K562 (cell line): ENCODE data around the gene PRSS22. TPM values are rescaled to one million over a fixed set of nuclear protein-coding genes. Genes with fewer than 3 reads are reported as not detected.

Experiments
- ATAC-seq: fragments of 200-7000 bp; cut with Tn5 transposase; 3 replicates; pipeline ENCODE4 v1.9.1; 2020; ENCODE audit warnings: moderate library complexity
- BruUV-seq: library from RNA; stranded (reverse); fragments of 400-500 nt; replicated peaks from 2 replicates; lab custom pipeline; 2021; lab: Mats Ljungman, UMichigan
- CTCF ChIA-PET: fragments of 300-600 bp; formaldehyde crosslinking; extraction: SDS; loops from one replicate; lab custom pipeline; 2021; ENCODE audit warnings: low intra/inter-chr PET ratio; lab: Yijun Ruan, JAX
- POLR2A ChIA-PET: fragments of 300-600, 350-650 bp; sonication (Branson Sonifier 250); formaldehyde crosslinking; extraction: SDS; loops from one replicate; lab custom pipeline; 2021; ENCODE audit warnings: antibody characterized with exemption, inconsistent platforms; lab: Yijun Ruan, JAX
- DNase-seq, 4 experiments: peaks; one replicate each; pipeline versions ENCODE4 v3.0.0 to v3.0.0-alpha.2; 2011 to 2018; ENCODE audit warnings: low spot score in 3 of 4, mixed read lengths in 3 of 4; ENCODE audit errors: extremely low read depth in 1 of 4
- FAIRE-seq: peaks from 2 replicates; lab custom pipeline; 2011; peaks lifted over from hg19 to GRCh38; lab: Jason Lieb, UNC
- H2AFZ ChIP-seq: 2 replicates; pipeline ENCODE4 v1.6.0; 2011; ENCODE audit warnings: low read depth, low read length, control low read depth, inconsistent platforms
- H3K27ac ChIP-seq: fragments of 200-600 bp; 3 replicates; pipeline ENCODE4 v1.8.0; 2011; ENCODE audit warnings: low read depth, mild to moderate bottlenecking, control low read depth, inconsistent platforms, low read length, moderate library complexity, mixed read lengths; ENCODE audit errors: extremely low read depth
- H3K27me3 ChIP-seq, 2 experiments: fragments of 300-600 bp in 1 of 2; 2 replicates in 1 of 2; 3 replicates in 1 of 2; pipeline versions ENCODE4 v1.6.0 to v1.8.0; 2011; ENCODE audit warnings: inconsistent platforms in 2 of 2, low read length in 2 of 2, mild to moderate bottlenecking in 1 of 2, mixed read lengths in 1 of 2, moderate library complexity in 1 of 2; ENCODE audit not compliant: control insufficient read depth in 2 of 2, insufficient read depth in 2 of 2
- H3K36me3 ChIP-seq: fragments of 300-600 bp; 3 replicates; pipeline ENCODE4 v1.8.0; 2011; ENCODE audit warnings: mild to moderate bottlenecking, low read length, inconsistent platforms; ENCODE audit not compliant: control insufficient read depth, insufficient read depth
- H3K4me1 ChIP-seq, 2 experiments: fragments of 200-600 bp in 1 of 2; replicated peaks in 1 of 2; 2 replicates in 1 of 2; 3 replicates in 1 of 2; pipeline versions ENCODE4 v1.5.1 to v1.8.0; 2011; ENCODE audit warnings: inconsistent platforms in 2 of 2, low read length in 2 of 2, mild to moderate bottlenecking in 1 of 2, mixed read lengths in 1 of 2, moderate library complexity in 1 of 2; ENCODE audit not compliant: control insufficient read depth in 2 of 2, insufficient read depth in 2 of 2
- H3K4me2 ChIP-seq: 2 replicates; pipeline ENCODE4 v1.6.1; 2011; ENCODE audit warnings: low read length, control low read depth, inconsistent platforms, mixed read lengths; ENCODE audit not compliant: insufficient read depth
- H3K4me3 ChIP-seq: fragments of 200-600 bp; sonication (generic), shearing (Covaris generic); 2 replicates; pipeline ENCODE4 v1.5.1; 2016; ENCODE audit warnings: control low read depth, inconsistent platforms
- H3K79me2 ChIP-seq: fragments of 200-600 bp; 3 replicates; pipeline ENCODE4 v1.8.0; 2011; ENCODE audit warnings: low read length, inconsistent platforms; ENCODE audit not compliant: control insufficient read depth, insufficient read depth
- H3K9ac ChIP-seq, 2 experiments: 2 replicates each; pipeline versions ENCODE4 v1.6.0 to v1.6.1; 2011; ENCODE audit warnings: low read depth in 2 of 2, low read length in 2 of 2, control low read depth in 1 of 2, inconsistent platforms in 1 of 2, mild to moderate bottlenecking in 1 of 2, mixed read lengths in 1 of 2; ENCODE audit not compliant: insufficient read depth in 1 of 2
- H3K9me1 ChIP-seq: one replicate; pipeline ENCODE4 v1.6.0; 2011; ENCODE audit warnings: inconsistent platforms, mild to moderate bottlenecking, low read length, moderate library complexity; ENCODE audit not compliant: control insufficient read depth, insufficient read depth
- H3K9me3 ChIP-seq: replicated peaks from 2 replicates; pipeline ENCODE4 v1.5.1; 2011; ENCODE audit warnings: low read depth, low read length, inconsistent platforms; ENCODE audit not compliant: control insufficient read depth, insufficient read depth
- H4K20me1 ChIP-seq: replicated peaks from 2 replicates; pipeline ENCODE4 v1.6.1; 2011; ENCODE audit warnings: low read length, inconsistent platforms, mixed read lengths; ENCODE audit not compliant: control insufficient read depth, insufficient read depth
- FOSL1 ChIP-seq: fragments of 200-800 bp; sonication (Bioruptor generic); conservative IDR thresholded peaks from 2 replicates; pipeline ENCODE4 v1.6.1; 2016; ENCODE audit warnings: missing genetic modification characterization, missing compliant biosample characterization
- POLR2AphosphoS2 ChIP-seq: IDR thresholded peaks from 2 replicates; pipeline ENCODE4 v1.6.1; 2012; ENCODE audit warnings: low read length, improper control_type of control experiment
- SIN3A ChIP-seq, 2 experiments: fragments of 150-350 bp in 1 of 2; IDR thresholded peaks; 2 replicates each; pipeline ENCODE4 v1.6.1; 2011 to 2016; ENCODE audit warnings: borderline replicate concordance in 2 of 2, low read depth in 2 of 2, low read length in 2 of 2, mild to moderate bottlenecking in 2 of 2, moderate library complexity in 2 of 2; ENCODE audit not compliant: control insufficient read depth in 1 of 2
- SPI1 ChIP-seq: IDR thresholded peaks from 2 replicates; pipeline ENCODE4 v1.6.1; 2011; ENCODE audit warnings: low read depth, low read length, control low read depth, borderline replicate concordance
- XRCC5 ChIP-seq: fragments of 200-400 bp; formaldehyde crosslinking; IDR thresholded peaks from 2 replicates; pipeline ENCODE4 v1.6.1; 2017; ENCODE audit warnings: low read depth, mild to moderate bottlenecking, low read length
- ZFP1 ChIP-seq: fragments of 450-650 bp; formaldehyde crosslinking; IDR thresholded peaks from 2 replicates; pipeline ENCODE4 v1.4.0; 2020; ENCODE audit warnings: mild to moderate bottlenecking, mixed read lengths
- ZFP36 ChIP-seq: fragments of 150-350 bp; IDR thresholded peaks from 2 replicates; pipeline ENCODE4 v1.6.1; 2018; ENCODE audit warnings: low read length, low read depth; ENCODE audit not compliant: partially characterized antibody
- ZNF830 ChIP-seq: fragments of 250-450 bp; sonication (Bioruptor Pico); IDR thresholded peaks from 2 replicates; pipeline ENCODE4 v1.5.0; 2021; ENCODE audit warnings: mild to moderate bottlenecking
- WGBS: fragments of 100-300 bp; shearing (Covaris generic); methylation state at CpG from one replicate; pipeline ENCODE4 v1.1.6; 2016; ENCODE audit warnings: low coverage, mixed read lengths; ENCODE audit not compliant: insufficient coverage; ENCODE audit errors: missing lambda C conversion rate; 5-methylcytosine and 5-hydroxymethylcytosine counted together
- in situ Hi-C: fragments of 300-500 bp; cut with MboI; formaldehyde crosslinking; loops from 4 replicates; pipeline ENCODE4 v1.15.0; 2018; ENCODE audit warnings: inconsistent platforms, mixed read lengths
- intact Hi-C: fragments of 100-400 bp; cut with micrococcal nuclease; formaldehyde crosslinking; loops from 2 replicates; pipeline ENCODE4 v1.14.2; 2022
- polyA plus RNA-seq, 8 experiments: library from polyadenylated mRNA; depleted of rRNA in 4 of 8; stranded (reverse) in 5 of 8; unstranded in 3 of 8; fragments of >200 nt; fragmentation: Nextera tagmentation in 2 of 8; fragmentation: Illumina TruSeq in 1 of 8; extraction: Ambion mirVana in 2 of 8; extraction: Trizol in 1 of 8; gene quantifications; 2 replicates each; pipeline versions ENCODE4 v1.2.1 to v1.2.3, GENCODE V29; 2011 to 2014; ENCODE audit warnings: inconsistent platforms in 1 of 8, missing spikeins in 1 of 8
- total RNA-seq, 7 experiments: library from RNA; depleted of rRNA in 6 of 7; stranded (reverse); fragments of >200 nt in 6 of 7; fragmentation: Illumina TruSeq in 2 of 7; extraction: Trizol in 2 of 7; gene quantifications; 2 replicates each; pipeline versions ENCODE4 v1.2.1 to v1.2.3, GENCODE V29; 2011 to 2021; ENCODE audit warnings: low replicate concordance in 1 of 7
- TF ChIP-seq, protein P1 (sequence below): sonication (generic); formaldehyde crosslinking; IDR thresholded peaks from 2 replicates; pipeline ENCODE4 v1.8.0; 2022; ENCODE audit warnings: mild to moderate bottlenecking, missing genetic modification reagents
- TF ChIP-seq, protein P2 (sequence below): IDR thresholded peaks from 2 replicates; pipeline ENCODE4 v1.6.1; 2011; ENCODE audit not compliant: insufficient read length; ENCODE audit errors: extremely low read depth

Gene PRSS22
- total and polyA plus RNA-seq, 9 of the 15 experiments (the other 6 are each of a cell fraction or from before 2014, with no cell fraction given), result 0.13 to 0.42 TPM; not detected in 7

DNA sequence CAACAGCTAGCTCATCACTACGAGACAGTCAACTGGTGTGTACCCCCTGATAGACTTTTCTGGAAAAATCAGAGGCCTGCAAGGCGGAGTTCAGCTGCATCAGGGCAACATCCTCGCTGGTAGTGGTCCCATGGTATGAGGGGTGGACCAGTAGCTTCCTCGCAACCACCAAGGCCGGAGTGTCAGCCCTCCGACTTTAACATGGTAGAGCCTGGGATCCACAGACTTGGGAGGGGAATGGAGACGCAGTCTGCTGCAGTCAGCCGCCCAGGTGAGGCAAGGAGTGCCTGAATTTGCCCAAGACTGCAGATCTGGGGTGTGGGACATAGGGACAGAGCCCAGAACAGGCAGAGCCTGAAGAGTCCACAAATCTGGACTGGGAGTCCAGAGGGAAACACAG, 14.4 kb downstream of the PRSS22 start:
- intact Hi-C loops, result no loop called here
- no TSS peak for BruUV-seq
- no peaks in the 10 kb centered on the region for H3K36me3 ChIP-seq
- no peak overlapping the region for H3K27ac ChIP-seq
- TF ChIP-seq ZFP1 (CRISPR knock-in tag) (no peak), ZNF830 (CRISPR knock-in tag) (no peak), ZFP36 (no peak), XRCC5 (no peak), SIN3A (IDR thresholded peaks at IDR 0.05; ENCODE audit: borderline replicate concordance in 2 of 2, control insufficient read depth in 1 of 2, low read depth in 2 of 2, low read length in 2 of 2) (no peak), POLR2AphosphoS2 (no peak), SPI1 (no peak), FOSL1 (tag) (no peak)
- TF ChIP-seq, protein P1, sequence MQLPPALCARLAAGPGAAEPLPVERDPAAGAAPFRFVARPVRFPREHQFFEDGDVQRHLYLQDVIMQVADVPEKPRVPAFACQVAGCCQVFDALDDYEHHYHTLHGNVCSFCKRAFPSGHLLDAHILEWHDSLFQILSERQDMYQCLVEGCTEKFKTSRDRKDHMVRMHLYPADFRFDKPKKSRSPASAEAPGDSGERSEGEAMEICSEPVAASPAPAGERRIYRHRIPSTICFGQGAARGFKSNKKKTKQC (CRISPR knock-in tag), result no peak
- TF ChIP-seq, protein P2, sequence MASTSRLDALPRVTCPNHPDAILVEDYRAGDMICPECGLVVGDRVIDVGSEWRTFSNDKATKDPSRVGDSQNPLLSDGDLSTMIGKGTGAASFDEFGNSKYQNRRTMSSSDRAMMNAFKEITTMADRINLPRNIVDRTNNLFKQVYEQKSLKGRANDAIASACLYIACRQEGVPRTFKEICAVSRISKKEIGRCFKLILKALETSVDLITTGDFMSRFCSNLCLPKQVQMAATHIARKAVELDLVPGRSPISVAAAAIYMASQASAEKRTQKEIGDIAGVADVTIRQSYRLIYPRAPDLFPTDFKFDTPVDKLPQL, result no peak
- no peaks in the 10 kb centered on the region for H3K9me3 ChIP-seq
- FAIRE-seq, result no peak
- H3K4me2 ChIP-seq, result no peak overlapping the region
- ATAC-seq, result no peak
- no peak overlapping the region for H3K4me3 ChIP-seq
- H4K20me1 ChIP-seq, result no peaks in the 10 kb centered on the region
- H3K9me1 ChIP-seq, result no peaks in the 10 kb centered on the region
- H3K79me2 ChIP-seq, result no peaks in the 10 kb centered on the region
- WGBS, result 51% methylated on average over 8 of the region's 8 CpGs
- in situ Hi-C loops, result no loop called here
- H2AFZ ChIP-seq, result no peak overlapping the region
- 0 out of 4 replicates have a peak overlapping the region, but pooled peaks of 1 of the 2 experiments have one; percentile 48 for H3K9ac ChIP-seq
- peaks cover 3 to 32% of the 10 kb centered on the region in 2 experiments; a peak in 3 of 5 replicates for H3K4me1 ChIP-seq
- peaks cover 0 to 8% of the 10 kb centered on the region in 2 experiments; a peak in 1 of 5 replicates for H3K27me3 ChIP-seq
- ChIA-PET POLR2A (interaction anchor here (0.6 kb wide), 1 partner anchor 11 kb away, joined by 3 read pairs; no protein-coding TSS in a partner anchor), CTCF (no interaction called here)
- DNase-seq, result no peak
